ENCODE data around the gene MMP2. TPM values are rescaled to one million over a fixed set of nuclear protein-coding genes. Genes with fewer than 3 reads are reported as not detected.

MMP2 gene
- total and polyA plus RNA-seq, 9 donors = 102 to 629 (median 300) TPM

GRCh38 chr16:55532227-55532626 lies 53.2 kb downstream of the MMP2 start:
- H3K4me1 ChIP-seq (ENCODE audit: insufficient read depth) = no peaks in the 10 kb centered on the region
- H3K27me3 ChIP-seq = no peaks in the 10 kb centered on the region
- no peak overlapping the region for H3K27ac ChIP-seq
- H3K9me3 ChIP-seq = no peaks in the 10 kb centered on the region
- WGBS, 3 donors = 76 to 85% (median 84%) methylated on average over 1 of the region's 1 CpG
- TF ChIP-seq EP300 (IDR thresholded peaks at IDR 0.05) = no peak
- no peak for TF ChIP-seq CTCF (IDR thresholded peaks at IDR 0.05)
- TF ChIP-seq POLR2A (IDR thresholded peaks at IDR 0.05) = no peak
- H3K36me3 ChIP-seq = no peaks in the 10 kb centered on the region
- H3K4me3 ChIP-seq = no peak overlapping the region
- DNase-seq = no peak
- intact Hi-C loops (cut with DNase I) = no loop called here

GRCh38 chr16:55534756-55535155 lies 55.8 kb downstream of the MMP2 start:
- intact Hi-C loops (cut with DNase I) = no loop called here
- 87 to 91% (median 91%) methylated on average over 2 of the region's 2 CpGs for WGBS, 3 donors

GRCh38 chr16:55539049-55539448 lies 60.1 kb downstream of the MMP2 start:
- Histone ChIP-seq H3K4me1 (ENCODE audit: insufficient read depth) (no peaks in the 10 kb centered on the region), H3K27ac (no peak overlapping the region)
- TF ChIP-seq POLR2A (IDR thresholded peaks at IDR 0.05) (no peak), EP300 (IDR thresholded peaks at IDR 0.05) (no peak), CTCF (IDR thresholded peaks at IDR 0.05) (no peak)

More at GRCh38 chr16:55534756-55535155, 55.8 kb downstream of the MMP2 start:
- H3K4me3 ChIP-seq = no peak overlapping the region
- TF ChIP-seq POLR2A (IDR thresholded peaks at IDR 0.05) = no peak
- TF ChIP-seq EP300 (IDR thresholded peaks at IDR 0.05) = no peak
- TF ChIP-seq CTCF (IDR thresholded peaks at IDR 0.05) = no peak
- H3K4me1 ChIP-seq (ENCODE audit: insufficient read depth) = no peaks in the 10 kb centered on the region
- no peaks in the 10 kb centered on the region for H3K27me3 ChIP-seq
- H3K36me3 ChIP-seq = no peaks in the 10 kb centered on the region
- no peaks in the 10 kb centered on the region for H3K9me3 ChIP-seq
- DNase-seq = no peak
- H3K27ac ChIP-seq = no peak overlapping the region

GRCh38 chr16:55539488-55539887 lies 60.5 kb downstream of the MMP2 start:
- 78 to 85% (median 81%) methylated on average over 1 of the region's 1 CpG for WGBS, 3 donors
- H3K27ac ChIP-seq = no peak overlapping the region
- intact Hi-C loops (cut with DNase I) = no loop called here
- DNase-seq = no peak
- H3K27me3 ChIP-seq = no peaks in the 10 kb centered on the region
- H3K9me3 ChIP-seq = no peaks in the 10 kb centered on the region
- H3K4me1 ChIP-seq (ENCODE audit: insufficient read depth) = no peaks in the 10 kb centered on the region
- no peak overlapping the region for H3K4me3 ChIP-seq
- H3K36me3 ChIP-seq = no peaks in the 10 kb centered on the region
- TF ChIP-seq CTCF (IDR thresholded peaks at IDR 0.05) (no peak), POLR2A (IDR thresholded peaks at IDR 0.05) (no peak), EP300 (IDR thresholded peaks at IDR 0.05) (no peak)

More at GRCh38 chr16:55539049-55539448, 60.1 kb downstream of the MMP2 start:
- DNase-seq = no peak
- Histone ChIP-seq H3K9me3 (no peaks in the 10 kb centered on the region), H3K36me3 (no peaks in the 10 kb centered on the region), H3K4me3 (no peak overlapping the region), H3K27me3 (no peaks in the 10 kb centered on the region)
- intact Hi-C loops (cut with DNase I) = no loop called here
- 53 to 63% (median 54%) methylated on average over 5 of the region's 5 CpGs for WGBS, 3 donors

Data from ovary (tissue), 9 donors.